ENCODE results near the gene WWC1.
"Not testable (repeated sequence)": the region's sequence is repeated elsewhere in the genome, so short reads cannot be mapped to it uniquely, and the experiment has no call there.

The WWC1 gene

DNA sequence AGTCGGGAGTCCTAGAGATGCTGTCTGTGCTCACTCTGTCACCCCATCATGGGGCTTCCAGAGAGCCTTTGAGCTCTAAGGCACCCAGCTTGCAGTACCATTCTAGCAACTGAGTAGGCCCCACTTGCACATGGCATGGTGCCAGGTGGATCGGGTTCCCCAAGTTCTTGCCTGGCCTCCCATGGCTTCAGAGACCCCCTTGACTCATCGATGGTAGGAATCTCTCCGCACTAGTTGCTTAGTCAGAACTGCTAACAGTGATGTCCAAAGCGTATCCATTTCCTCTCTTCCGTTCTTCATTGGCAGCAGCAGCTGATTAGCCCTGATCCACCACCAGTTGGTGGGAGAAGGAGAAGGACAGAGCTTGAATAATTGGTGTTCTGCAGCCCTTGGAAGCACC, 124.5 kb downstream of the WWC1 start:
- no peak for DNase-seq

DNA sequence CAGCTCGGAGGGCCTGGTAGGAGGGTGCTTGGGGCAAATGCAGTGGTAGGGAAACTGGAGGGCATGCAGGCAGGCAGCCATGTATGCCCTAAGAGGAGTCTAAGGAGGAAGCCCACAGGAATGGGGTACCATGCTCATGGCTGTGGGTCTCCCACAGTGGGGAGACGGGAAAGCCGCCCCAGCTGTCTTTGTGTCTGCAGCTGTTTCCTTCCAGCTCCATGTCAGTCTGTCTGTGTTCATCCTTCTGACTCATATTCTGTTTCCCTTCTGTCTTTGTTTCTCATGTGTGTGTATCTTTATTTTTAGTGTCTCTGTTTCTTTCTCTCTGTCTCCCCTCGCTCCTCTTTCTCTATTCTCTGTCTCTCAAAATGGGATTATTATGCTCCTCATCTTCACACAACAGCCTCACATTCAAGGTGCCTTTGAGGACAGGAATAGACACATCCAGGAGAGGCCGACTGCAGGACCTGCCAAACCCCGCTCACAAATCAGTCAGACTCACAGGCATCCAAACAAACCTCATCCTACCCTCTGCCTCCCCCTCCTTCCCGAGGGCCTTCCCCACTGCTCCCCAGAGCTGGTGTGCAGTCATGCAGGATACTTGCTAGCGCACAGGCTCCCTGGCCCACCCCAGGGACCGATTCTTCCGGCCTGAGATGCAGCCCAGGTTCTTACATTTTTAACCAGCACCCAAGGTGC, 126.4 kb downstream of the WWC1 start:
- DNase-seq = no peak

DNA sequence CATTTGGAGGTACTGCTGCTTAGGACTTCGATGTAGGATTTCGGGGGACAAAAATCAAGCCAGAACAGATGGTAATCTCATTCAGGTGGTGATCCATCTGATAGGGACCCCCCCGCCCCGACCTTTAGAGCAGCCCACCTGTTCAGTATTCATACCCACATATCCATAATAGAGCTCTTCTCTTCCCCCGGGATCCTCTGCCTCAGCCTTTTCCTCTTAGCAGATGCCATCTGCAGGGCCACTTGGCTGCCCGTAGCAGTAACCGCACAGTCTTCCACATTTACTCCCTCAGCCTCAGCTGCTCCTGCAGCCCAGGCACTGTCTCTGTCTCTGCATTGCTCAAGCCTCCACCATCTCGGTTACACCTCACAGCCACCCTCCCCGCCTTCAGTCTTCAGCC, 129.0 kb downstream of the WWC1 start:
- DNase-seq = no peak

DNA sequence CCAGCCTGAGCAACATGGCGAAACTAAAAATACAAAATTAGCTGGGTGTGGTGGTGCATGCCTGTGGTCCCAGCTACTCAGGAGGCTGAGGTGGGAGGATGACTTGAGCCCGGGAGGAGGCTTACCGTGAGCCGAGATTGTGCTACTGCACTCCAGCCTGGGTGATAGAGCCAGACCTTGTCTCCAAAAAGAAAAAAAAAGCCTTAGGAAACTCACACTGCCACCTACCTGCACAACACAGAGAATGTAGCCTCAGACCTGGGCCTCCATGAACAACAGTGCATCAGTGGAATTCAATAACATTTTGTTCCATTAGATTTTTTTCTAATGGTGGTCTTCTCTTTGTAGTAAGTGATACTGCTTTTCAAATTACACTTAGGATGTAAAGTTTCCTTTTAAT, 131.0 kb downstream of the WWC1 start:
- no peak for DNase-seq

DNA sequence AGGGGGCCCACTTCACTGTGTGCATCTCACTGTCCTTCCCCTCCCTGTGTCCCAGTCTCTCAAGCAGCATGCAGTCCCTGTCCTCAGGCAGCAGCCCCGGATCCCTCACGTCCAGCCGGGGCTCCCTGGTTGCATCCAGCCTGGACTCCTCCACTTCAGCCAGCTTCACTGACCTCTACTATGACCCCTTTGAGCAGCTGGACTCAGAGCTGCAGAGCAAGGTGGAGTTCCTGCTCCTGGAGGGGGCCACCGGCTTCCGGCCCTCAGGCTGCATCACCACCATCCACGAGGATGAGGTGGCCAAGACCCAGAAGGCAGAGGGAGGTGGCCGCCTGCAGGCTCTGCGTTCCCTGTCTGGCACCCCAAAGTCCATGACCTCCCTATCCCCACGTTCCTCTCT, 132.0 kb downstream of the WWC1 start:
- DNase-seq = no peak

DNA sequence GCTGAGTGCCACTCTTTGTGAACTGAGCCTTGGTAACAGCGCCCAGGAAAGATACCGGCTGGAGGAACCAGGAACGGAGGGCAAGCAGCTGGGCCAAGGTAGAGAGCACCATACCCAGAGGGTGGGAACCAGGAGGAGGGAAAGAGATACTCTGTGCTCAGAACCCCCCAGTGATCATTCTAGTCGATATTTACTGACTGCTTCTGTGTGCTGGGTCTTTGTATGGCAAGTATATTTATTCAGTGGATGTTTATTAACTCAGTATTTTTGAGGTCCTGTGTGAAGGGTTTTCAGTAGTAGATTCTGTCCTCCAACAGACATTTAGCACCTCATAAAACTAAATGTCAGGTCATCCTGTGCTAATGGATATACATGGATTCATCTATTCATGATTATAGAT, 132.5 kb downstream of the WWC1 start:
- DNase-seq = no peak

DNA sequence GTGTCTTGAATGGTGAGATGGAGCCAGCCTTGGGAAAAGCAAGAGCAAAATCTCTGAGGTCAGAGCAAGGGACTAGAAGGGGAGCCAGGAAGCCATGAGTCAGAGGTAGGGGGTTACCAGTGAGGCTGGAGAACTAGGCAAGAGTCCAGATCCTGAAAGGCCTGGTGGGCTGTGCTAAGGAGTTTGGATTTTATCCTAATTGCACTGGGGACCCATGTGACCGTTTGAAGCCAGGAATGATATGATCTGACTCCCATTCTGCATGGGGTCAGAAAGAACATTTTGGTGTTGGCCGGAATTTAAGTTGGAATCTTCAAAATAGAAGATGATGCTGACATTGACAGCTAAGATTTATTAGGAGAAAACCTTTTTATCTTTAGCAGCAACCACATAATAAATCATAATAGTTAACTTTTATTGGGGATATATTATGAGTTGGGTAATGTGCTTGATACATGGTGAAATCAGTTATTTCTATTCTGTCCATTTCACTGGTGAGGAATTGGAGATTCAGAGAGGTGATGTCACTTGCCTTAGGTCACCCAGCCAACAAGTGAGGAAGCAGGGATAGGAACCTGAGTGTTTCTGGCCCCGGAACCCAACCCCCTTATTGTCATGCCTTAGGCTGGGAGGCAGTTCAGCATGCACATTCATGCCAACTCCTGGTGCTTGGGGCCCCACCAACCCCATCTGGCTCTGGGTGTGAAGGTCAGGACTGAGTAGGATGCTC, 133.3 kb downstream of the WWC1 start:
- no peak for DNase-seq

DNA sequence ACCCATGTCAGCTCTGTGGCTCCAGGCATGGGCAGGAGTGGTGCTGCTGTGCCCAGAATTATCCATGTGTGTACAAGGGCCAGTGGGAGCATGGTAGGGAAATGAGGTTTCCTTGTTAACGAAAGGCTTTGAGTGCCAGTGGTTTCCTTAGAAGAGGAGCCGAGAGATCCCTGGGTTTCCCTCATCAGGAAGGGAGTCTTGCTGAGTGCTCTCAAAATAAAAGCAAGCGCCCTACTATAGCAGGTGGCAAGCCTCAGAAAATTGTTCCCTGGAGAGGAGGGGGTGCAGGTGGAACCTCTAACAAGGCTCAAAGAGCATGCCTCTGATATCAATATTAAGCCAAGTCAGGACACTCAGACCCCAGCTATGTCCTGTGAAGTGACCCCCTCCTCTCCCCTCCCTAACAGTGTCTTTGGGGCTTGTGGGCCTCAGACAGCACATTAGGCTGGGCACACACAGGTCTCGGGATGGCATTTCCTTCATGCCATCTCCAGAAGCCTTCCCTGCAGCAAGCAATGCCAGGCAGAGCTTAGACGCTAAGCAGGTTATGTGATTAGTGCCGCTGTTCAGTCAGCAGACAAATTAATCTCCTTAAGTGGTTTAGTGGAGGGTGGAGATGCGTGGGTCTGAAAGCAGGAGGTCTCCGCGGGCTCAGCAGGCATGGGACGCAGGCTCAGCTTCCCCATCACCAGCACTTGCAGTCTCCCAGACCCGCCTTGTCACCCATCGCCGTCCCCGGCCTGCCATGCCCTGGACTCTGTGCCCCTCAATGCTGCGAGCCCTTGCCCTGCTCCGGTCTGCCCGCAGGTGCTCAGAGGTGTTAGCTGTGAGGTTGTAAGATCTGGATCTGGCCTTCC, 134.8 kb downstream of the WWC1 start:
- DNase-seq = no peak

DNA sequence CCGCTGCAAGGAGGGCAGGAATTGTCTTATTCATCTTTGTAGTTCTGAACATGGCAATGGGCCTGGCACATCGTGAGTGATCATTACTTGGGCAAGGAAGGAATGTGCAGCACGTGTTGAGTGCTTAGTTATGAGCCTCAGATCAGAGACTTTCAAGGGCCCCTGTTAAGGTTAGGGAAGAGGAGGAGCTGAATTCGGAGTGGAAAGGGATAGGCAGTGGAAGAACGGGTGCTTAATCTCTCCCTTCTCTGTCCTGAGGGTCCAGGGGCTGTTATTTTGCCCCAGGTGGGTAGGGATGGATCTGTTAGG, 135.4 kb downstream of the WWC1 start:
- DNase-seq = no peak

DNA sequence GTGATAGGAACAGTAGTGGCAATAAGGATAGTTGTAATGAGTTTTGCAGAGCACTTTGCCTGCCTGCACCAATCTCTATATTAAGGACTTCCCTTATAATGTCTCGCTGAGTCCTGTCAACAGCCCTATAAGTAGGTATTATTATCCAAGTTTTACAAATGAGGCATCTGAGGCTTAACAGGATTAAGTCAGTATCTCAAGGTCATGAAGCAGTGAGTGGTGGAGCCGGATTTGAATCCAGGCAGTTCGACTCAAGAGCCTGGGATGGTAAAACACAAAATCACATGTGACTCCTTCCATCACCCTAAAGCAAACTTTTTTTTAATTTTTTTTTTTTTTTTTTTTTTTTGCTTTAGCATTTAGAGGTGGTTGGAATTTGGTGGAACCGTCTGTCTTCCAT, 135.8 kb downstream of the WWC1 start:
- DNase-seq = no peak

DNA sequence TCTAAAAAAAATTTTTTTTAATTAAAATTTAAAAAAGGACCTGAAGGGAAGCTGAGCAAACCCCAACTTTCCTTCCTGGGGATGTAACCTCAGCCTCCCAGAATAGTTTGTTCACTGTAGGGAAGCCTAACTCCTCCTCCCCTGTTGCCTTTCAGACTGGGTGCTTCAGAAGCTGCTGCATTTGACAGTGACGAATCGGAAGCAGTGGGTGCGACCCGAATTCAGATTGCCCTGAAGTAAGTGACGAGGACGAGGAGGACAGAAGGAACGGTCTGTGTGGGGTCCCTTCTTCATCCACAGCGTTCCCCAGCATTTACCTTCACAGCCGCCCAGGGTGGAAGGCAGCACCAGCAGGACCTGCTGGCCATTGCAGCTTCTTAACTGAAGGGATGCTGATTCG, 137.1 kb downstream of the WWC1 start:
- DNase-seq = no peak

DNA sequence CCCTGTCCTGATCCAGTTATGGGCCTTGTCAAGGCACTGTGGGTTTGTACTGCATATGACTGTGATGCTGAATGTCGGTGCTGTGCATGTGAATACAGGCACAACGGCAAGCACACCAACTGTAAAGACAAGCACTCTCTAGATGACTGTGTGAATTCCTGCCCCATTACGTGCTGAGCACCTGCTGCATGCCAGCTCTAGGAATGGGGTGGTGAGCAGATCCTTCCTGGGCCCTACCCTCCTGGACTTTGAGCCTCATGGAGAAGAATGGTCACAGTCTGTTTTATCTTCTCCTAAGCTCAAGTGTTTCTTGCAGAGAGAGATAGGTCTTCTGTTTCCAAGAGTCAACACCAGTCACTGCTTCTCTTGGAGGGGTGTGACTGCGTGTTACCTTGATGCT, 138.9 kb downstream of the WWC1 start:
- no peak for DNase-seq

DNA sequence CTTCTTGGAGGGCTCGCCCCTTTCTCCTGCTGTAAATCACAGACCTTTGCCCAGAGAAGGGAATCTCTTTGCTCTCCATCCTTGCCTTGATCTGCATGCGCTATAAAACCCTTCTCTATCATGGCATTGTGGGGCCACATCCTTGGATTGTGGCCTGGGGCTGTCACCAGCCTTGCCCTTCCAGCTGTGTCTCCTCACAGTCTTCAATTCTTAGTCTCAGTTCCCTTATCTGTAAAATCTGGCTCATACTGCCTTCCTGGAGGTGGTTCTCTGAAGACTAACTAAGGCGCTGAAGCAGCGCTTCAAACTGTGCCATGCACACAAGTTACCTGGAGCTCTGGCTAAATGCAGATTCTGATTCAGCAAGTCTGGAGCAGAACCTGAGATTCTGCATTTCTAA, 141.5 kb downstream of the WWC1 start:
- DNase-seq = no peak

DNA sequence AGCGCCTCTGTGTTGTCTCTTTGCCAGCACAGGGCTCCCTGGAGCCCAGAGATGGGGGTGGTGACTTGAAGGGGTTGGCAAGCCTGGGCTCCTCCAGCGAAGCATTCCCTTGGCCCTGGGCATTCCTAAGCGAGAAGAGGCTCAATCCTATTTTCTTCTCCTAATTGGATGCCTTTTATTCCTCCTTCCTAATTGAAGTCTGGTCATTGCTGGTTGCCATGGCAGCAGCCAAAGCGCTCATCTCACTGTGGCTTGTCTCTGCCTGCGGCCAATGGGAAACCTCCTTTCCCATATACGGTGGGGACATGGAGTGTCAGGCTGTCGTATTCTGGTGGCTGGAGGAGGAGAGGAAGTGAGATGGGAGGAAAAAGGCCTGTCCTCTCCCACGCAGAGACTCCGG, 142.6 kb downstream of the WWC1 start:
- no peak for DNase-seq

DNA sequence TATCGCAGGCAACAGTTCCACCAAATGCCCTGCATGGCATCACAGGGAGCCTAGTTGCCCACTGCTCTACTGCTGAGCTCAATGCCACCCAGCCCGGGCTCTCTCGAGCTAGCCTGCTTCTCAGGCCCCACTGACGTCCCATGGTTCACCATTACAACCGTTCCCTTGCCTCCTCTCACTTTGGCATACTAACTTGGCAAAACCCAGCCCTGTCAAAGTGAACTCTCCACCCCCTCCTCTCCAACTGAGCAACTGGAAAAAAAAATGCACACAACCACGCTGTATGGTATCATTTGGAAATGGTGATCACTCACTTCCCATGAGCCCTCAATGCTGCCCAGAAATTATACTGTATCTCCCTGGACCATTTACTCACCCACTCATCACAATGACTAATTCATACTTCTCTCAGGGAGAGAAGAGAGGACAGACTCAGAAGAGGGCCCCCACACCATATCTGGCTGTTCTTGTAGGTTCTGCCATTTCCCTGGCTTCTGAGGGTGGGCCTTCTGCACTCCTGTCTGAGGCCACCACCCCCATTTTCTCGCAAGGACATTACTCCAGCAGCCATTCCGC, 143.4 kb downstream of the WWC1 start:
- no peak for DNase-seq

DNA sequence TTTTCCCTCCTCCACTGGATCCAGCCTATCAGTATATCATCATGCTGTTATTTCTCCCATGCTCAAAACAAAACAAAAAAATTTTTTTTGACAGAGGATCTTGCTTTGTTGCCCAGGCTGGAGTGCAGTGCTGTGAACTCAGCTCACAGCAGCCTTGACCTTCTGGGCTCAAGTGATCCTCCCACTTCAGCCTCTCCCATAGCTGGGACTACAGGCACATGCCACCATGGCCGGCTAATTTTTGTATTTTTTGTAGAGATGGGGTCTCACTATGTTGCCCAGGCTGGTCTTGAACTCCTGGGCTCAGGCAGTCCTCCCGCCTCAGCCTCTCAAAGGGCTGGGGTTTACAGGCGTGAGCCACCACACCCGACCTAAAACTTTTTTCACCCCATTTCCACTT, 143.9 kb downstream of the WWC1 start:
- DNase-seq = not testable (repeated sequence)

DNA sequence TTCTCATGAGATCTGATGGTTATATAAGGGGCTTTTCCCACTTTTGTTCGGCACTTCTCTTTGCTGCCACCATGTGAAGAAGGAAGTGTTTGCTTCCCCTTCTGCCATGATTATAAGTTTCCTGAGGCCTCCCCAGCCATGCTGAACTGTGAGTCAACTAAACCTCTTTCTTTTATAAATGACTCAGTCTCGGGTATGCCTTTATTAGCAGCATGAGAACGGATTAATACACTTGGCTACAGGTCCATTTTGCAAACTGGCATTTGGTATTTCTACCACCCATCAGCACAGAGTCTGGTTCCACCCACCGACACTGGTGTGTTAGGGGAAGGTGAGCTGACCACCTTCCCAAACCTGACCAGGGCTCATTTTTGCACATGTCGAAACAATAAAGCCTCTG, 146.9 kb downstream of the WWC1 start:
- no peak for DNase-seq

DNA sequence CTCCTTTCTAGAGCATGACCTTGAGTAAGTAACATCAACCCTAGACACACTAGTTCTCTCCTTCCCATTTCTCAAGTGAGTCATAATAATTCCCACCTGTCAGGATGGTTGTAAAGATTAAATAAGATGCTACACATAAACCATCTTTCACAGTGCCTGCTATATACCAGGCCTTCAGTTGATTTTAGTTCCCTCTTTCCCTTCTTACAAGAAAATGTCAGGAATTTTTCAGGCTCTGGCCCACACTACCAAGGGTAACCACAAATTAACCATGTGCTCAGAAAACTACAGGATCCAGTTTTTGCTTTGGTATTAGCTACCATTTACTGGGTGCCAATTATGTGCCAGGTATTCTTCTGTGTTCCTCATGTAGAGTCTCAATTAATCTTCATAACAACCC, 152.1 kb downstream of the WWC1 start:
- DNase-seq = no peak

DNA sequence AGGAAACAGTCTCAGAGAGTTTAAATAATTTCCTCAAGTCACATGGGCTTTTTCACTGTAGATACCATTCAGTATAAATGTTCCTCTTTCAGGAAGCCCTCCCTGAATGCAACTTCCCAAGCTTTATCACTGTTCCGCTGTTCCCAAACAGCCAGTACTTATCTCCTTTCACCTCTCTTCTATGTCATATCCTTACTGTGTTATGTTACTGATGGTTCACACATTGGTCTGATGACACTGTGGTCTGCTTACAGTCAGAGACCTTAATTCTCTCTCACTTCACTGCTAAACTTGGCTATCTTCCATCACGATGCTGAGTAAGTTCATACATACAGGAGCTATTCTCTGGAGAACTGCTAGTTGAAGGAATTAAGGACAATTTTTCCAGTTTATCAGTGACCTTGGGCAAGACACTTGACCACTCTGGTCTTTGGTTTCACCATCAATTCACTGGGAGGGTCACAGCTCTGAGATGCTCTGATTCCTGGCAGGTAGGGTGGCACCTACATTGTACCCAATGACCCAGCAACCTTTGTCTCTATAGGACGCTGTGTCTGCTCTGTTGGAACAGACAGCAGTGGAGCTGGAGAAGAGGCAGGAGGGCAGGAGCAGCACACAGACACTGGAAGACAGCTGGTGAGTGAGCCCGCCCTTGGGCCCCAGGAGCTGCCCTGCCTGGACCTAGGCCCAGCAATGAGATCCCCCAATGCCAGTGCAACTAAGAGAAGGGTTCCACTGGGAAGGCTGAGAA, 152.7 kb downstream of the WWC1 start:
- no peak for DNase-seq

DNA sequence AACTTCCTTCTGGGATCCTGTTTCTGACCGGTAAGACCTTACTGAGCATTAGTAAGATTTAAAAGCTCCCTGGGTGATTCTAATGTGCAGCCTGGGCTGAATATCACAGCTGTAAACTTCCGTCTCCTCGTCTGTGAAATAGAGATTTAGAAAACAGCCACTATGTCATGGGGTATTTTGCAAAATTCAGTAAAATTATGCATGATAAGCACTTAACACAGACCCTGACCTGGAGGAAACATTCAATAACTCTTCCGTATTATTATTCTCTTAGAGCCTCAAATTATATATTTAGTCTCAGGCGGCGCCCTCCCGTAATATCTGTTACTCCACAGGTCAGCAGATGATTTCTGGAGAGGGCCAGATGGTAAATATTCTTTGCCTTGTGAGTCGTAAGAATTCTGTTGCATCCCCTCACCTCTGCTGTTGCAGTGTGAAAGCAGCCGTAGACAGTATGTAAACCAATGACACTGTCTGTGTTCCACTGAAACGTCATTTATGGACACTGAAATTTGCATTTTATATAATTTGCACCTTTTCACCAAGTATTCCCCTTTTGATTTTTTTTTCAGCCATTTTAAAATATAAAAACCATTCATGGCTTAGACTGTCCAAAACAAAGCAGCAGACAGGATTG, 155.7 kb downstream of the WWC1 start:
- DNase-seq = no peak

DNA sequence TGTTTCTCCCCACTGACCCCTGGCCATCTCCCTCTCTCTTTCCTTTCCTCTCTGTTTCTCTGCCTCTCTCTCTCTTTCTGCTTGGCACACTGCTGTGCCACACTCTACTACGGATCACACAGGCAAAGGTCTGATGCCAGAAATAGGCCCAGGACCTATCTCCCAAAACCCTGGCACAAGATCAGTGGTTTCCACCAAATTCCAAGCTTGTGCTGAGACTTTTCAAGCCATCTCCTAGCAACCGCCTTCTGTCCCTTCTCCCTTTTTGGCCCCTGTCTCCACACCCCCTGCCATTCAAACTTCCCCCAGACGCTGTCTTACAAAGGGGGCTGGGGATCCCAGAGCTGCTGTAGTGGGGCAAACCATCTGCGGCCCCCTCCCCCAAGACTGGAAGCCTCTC, 156.4 kb downstream of the WWC1 start:
- DNase-seq = no peak

DNA sequence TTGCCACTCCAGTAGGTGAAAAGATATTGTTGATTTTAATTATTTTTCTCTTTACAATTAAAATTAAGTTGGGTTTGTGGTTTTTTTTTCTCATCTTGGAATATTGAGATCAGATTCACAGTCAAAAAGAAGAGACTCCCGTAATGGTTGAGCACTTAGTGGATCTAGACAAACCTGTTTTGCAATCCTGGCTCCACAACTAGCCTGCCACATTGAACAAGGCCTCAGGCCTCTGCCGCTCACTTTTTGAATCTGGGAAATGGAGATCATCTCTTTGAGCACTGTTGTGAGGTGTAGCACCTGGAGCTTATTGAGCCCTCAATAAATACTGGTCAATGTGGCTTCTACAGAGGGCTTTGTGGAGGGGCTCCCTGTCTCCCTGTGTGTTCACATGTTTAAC, 157.7 kb downstream of the WWC1 start:
- DNase-seq = no peak

DNA sequence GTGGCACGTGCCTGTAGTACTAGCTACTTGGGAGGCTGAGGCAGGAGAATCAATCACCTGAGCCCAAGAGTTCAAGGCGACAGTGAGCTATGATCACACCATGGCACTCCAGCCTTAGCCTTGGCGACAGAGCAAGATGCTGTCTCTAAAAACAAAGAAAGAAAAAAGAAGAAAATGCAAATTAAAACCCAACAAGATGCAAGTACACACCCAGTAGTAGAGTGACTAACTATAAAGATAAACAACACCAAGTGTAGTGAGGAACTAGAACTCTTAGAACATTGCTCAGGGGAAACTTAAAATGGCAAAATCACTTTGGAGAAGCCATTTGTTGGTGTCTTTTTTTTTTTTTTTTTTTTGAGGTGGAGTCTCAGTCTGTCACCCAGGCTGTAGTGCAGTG, 160.1 kb downstream of the WWC1 start:
- no peak for DNase-seq
